K562 (cell line): ENCODE measurements around the gene JPH4. TPM values are rescaled to one million over a fixed set of nuclear protein-coding genes. Genes with fewer than 3 reads are reported as not detected.

ENCODE experiments used
- CTBP1 ChIP-seq: fragments of 450-650 bp; IDR thresholded peaks from 2 replicates; pipeline ENCODE4 v1.6.1; 2016; ENCODE audit warnings: borderline replicate concordance
- FOXJ3 ChIP-seq: sonication (generic); formaldehyde crosslinking; IDR thresholded peaks from 2 replicates; pipeline ENCODE4 v1.4.0; 2020; ENCODE audit warnings: mild to moderate bottlenecking, missing genetic modification reagents
- FOXK1 ChIP-seq: sonication (generic); formaldehyde crosslinking; IDR thresholded peaks from 2 replicates; pipeline ENCODE4 v1.8.0; 2022; ENCODE audit warnings: missing genetic modification reagents, mild to moderate bottlenecking, borderline replicate concordance
- MYC ChIP-seq, 2 experiments: fragments of 250-450 bp in 1 of 2; sonication (Bioruptor Pico) in 1 of 2; IDR thresholded peaks; 2 replicates each; pipeline versions ENCODE4 v1.5.1 to v1.6.1; 2012 to 2021; ENCODE audit warnings: low read depth in 2 of 2, borderline replicate concordance in 1 of 2, improper control_type of control experiment in 1 of 2, low read length in 1 of 2, mild to moderate bottlenecking in 1 of 2, moderate library complexity in 1 of 2
- NFE2L1 ChIP-seq: fragments of 450-650 bp; IDR thresholded peaks from 2 replicates; pipeline ENCODE4 v1.6.1; 2016; ENCODE audit warnings: missing genetic modification characterization, low read depth, mild to moderate bottlenecking, missing compliant biosample characterization, moderate library complexity, borderline replicate concordance
- NFXL1 ChIP-seq: fragments of 450-650 bp; formaldehyde crosslinking; IDR thresholded peaks from 2 replicates; pipeline ENCODE4 v1.4.0; 2021; ENCODE audit warnings: mild to moderate bottlenecking
- NONO ChIP-seq, 2 experiments: fragments of 200-400 bp in 1 of 2; fragments of 450-650 bp in 1 of 2; formaldehyde crosslinking in 1 of 2; IDR thresholded peaks; 2 replicates each; pipeline ENCODE4 v1.6.1; 2017; ENCODE audit warnings: low read depth in 2 of 2, mild to moderate bottlenecking in 2 of 2, moderate library complexity in 2 of 2, low read length in 1 of 2
- POLR2AphosphoS5 ChIP-seq: IDR thresholded peaks from 2 replicates; pipeline ENCODE4 v1.6.1; 2011; ENCODE audit warnings: mild to moderate bottlenecking, low read depth, low read length, moderate library complexity; ENCODE audit not compliant: control insufficient read depth, insufficient read depth
- SAP30 ChIP-seq: fragments of 200-600 bp; sonication (generic); IDR thresholded peaks from 2 replicates; pipeline ENCODE4 v1.6.1; 2012; ENCODE audit warnings: borderline replicate concordance, low read depth, mild to moderate bottlenecking, moderate library complexity, low read length, control low read depth, inconsistent platforms; ENCODE audit not compliant: insufficient read depth, poor library complexity, severe bottlenecking
- SMAD1 ChIP-seq: fragments of 150-350 bp; IDR thresholded peaks from 2 replicates; pipeline ENCODE4 v1.6.1; 2014; ENCODE audit warnings: low read length, low read depth; ENCODE audit not compliant: partially characterized antibody
- SMC3 ChIP-seq: conservative IDR thresholded peaks from 2 replicates; pipeline ENCODE4 v1.6.1; 2011; ENCODE audit warnings: low read depth, low read length, improper control_type of control experiment; ENCODE audit not compliant: insufficient read depth
- TAF7 ChIP-seq: fragments of 450-650 bp; IDR thresholded peaks from 2 replicates; pipeline ENCODE4 v1.6.1; 2016; ENCODE audit warnings: missing genetic modification characterization, missing compliant biosample characterization
- XRCC5 ChIP-seq: fragments of 200-400 bp; formaldehyde crosslinking; IDR thresholded peaks from 2 replicates; pipeline ENCODE4 v1.6.1; 2017; ENCODE audit warnings: low read depth, mild to moderate bottlenecking, low read length
- YY1 ChIP-seq, 3 experiments: IDR thresholded peaks; 2 replicates each; pipeline ENCODE4 v1.6.1; 2011; ENCODE audit warnings: low read length in 2 of 3, mild to moderate bottlenecking in 2 of 3, moderate library complexity in 2 of 3, borderline replicate concordance in 1 of 3, control low read depth in 1 of 3, low read depth in 1 of 3; ENCODE audit not compliant: insufficient read depth in 3 of 3, insufficient replicate concordance in 2 of 3, control insufficient read depth in 1 of 3, insufficient read length in 1 of 3; ENCODE audit errors: extremely low read depth in 1 of 3
- ZFP36 ChIP-seq: fragments of 150-350 bp; IDR thresholded peaks from 2 replicates; pipeline ENCODE4 v1.6.1; 2018; ENCODE audit warnings: low read length, low read depth; ENCODE audit not compliant: partially characterized antibody
- ZNF408 ChIP-seq: fragments of 250-450 bp; sonication (Bioruptor Pico); IDR thresholded peaks from 2 replicates; pipeline ENCODE4 v1.4.0; 2020; ENCODE audit warnings: low read depth, mild to moderate bottlenecking, moderate library complexity
- polyA plus RNA-seq, 8 experiments: library from polyadenylated mRNA; depleted of rRNA in 4 of 8; stranded (reverse) in 5 of 8; unstranded in 3 of 8; fragments of >200 nt; fragmentation: Nextera tagmentation in 2 of 8; fragmentation: Illumina TruSeq in 1 of 8; extraction: Ambion mirVana in 2 of 8; extraction: Trizol in 1 of 8; gene quantifications; 2 replicates each; pipeline versions ENCODE4 v1.2.1 to v1.2.3, GENCODE V29; 2011 to 2014; ENCODE audit warnings: inconsistent platforms in 1 of 8, missing spikeins in 1 of 8
- total RNA-seq, 7 experiments: library from RNA; depleted of rRNA in 6 of 7; stranded (reverse); fragments of >200 nt in 6 of 7; fragmentation: Illumina TruSeq in 2 of 7; extraction: Trizol in 2 of 7; gene quantifications; 2 replicates each; pipeline versions ENCODE4 v1.2.1 to v1.2.3, GENCODE V29; 2011 to 2021; ENCODE audit warnings: low replicate concordance in 1 of 7
- TF ChIP-seq, protein P1 (sequence below): sonication (generic); formaldehyde crosslinking; IDR thresholded peaks from 2 replicates; pipeline ENCODE4 v1.8.0; 2022; ENCODE audit warnings: mild to moderate bottlenecking, missing genetic modification reagents
- TF ChIP-seq, protein P2 (sequence below): fragments of 250-450 bp; sonication (Bioruptor Pico); IDR thresholded peaks from 2 replicates; pipeline ENCODE4 v1.8.0; 2021; ENCODE audit warnings: moderate library complexity, mild to moderate bottlenecking, inconsistent platforms
- TF ChIP-seq, protein P3 (sequence below): sonication (generic); formaldehyde crosslinking; IDR thresholded peaks from 2 replicates; pipeline ENCODE4 v1.8.0; 2022; ENCODE audit warnings: missing genetic modification reagents, mild to moderate bottlenecking, moderate library complexity, borderline replicate concordance

JPH4 gene
- total and polyA plus RNA-seq, 9 of the 15 experiments (the other 6 are each of a cell fraction or from before 2014, with no cell fraction given) = 0.04 to 0.13 (median 0.06) TPM; not detected in 5

DNA sequence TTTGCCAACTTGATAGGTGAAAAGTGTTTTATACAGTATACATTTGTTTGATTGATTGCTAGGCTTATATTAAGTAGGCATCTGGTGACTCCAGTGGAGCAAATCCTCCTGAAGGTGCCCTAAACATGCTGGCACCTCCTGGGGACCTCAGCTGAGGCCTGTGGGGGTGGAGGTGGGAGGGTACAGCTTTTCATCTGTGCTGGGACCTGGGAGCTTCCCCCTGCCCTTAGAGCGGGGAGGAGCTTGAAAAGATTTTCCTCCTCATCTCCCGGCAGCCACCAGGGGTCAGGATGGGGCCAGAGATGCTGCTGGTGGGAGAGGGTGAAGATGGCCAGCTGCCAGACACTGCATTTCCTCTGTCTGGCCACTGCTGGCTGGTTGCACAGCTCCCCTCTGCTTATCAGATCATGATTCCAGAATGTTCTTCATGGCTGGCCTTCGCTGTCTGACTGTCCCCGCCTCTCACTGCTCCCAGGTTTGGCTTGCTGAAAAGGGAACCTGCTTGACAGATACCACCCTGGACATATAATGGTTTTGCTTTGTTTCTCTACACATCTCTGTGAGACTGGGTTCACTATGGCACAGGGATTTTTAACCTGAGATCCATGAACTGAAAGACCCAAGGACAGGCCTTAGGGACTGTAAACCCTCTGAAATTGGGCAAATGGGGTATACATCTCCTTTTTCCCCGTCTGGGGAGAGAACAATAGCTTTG lies 10.5 kb upstream of the JPH4 start (continued):
- TF ChIP-seq MYC (IDR thresholded peaks at IDR 0.05; ENCODE audit: low read depth, low read length) (0 out of 2 replicates have a peak, but pooled peaks have one; percentile 34), MYC (CRISPR knock-in tag; IDR thresholded peaks at IDR 0.05; ENCODE audit: borderline replicate concordance, low read depth) (no peak), ZFP36 (peak; percentile 50), NFE2L1 (tag) (no peak), YY1 (IDR thresholded peaks at IDR 0.05; ENCODE audit: borderline replicate concordance in 1 of 3, control insufficient read depth in 1 of 3, extremely low read depth in 1 of 3, insufficient read depth in 3 of 3, insufficient read length in 1 of 3, insufficient replicate concordance in 2 of 3, low read depth in 1 of 3, low read length in 2 of 3) (peak in 2 of 3 experiments; percentile 16 to 32), SMC3 (peak; percentile 64), TAF7 (tag) (no peak), SAP30 (no peak), FOXK1 (CRISPR knock-in tag) (no peak), NFXL1 (CRISPR knock-in tag) (no peak), CTBP1 (peak; percentile 81), SMAD1 (peak; percentile 88), NONO (IDR thresholded peaks at IDR 0.05; ENCODE audit: low read depth in 2 of 2, low read length in 1 of 2) (no peak), FOXJ3 (no peak), POLR2AphosphoS5 (peak; percentile 49; the same call in 1 of the 2 replicates), XRCC5 (peak; percentile 83), ZNF408 (CRISPR knock-in tag) (no peak)
- TF ChIP-seq, protein P1, sequence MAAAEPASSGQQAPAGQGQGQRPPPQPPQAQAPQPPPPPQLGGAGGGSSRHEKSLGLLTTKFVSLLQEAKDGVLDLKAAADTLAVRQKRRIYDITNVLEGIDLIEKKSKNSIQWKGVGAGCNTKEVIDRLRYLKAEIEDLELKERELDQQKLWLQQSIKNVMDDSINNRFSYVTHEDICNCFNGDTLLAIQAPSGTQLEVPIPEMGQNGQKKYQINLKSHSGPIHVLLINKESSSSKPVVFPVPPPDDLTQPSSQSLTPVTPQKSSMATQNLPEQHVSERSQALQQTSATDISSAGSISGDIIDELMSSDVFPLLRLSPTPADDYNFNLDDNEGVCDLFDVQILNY (CRISPR knock-in tag) = no peak
- TF ChIP-seq, protein P2, sequence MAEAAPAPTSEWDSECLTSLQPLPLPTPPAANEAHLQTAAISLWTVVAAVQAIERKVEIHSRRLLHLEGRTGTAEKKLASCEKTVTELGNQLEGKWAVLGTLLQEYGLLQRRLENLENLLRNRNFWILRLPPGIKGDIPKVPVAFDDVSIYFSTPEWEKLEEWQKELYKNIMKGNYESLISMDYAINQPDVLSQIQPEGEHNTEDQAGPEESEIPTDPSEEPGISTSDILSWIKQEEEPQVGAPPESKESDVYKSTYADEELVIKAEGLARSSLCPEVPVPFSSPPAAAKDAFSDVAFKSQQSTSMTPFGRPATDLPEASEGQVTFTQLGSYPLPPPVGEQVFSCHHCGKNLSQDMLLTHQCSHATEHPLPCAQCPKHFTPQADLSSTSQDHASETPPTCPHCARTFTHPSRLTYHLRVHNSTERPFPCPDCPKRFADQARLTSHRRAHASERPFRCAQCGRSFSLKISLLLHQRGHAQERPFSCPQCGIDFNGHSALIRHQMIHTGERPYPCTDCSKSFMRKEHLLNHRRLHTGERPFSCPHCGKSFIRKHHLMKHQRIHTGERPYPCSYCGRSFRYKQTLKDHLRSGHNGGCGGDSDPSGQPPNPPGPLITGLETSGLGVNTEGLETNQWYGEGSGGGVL (CRISPR knock-in tag) = no peak
- TF ChIP-seq, protein P3, sequence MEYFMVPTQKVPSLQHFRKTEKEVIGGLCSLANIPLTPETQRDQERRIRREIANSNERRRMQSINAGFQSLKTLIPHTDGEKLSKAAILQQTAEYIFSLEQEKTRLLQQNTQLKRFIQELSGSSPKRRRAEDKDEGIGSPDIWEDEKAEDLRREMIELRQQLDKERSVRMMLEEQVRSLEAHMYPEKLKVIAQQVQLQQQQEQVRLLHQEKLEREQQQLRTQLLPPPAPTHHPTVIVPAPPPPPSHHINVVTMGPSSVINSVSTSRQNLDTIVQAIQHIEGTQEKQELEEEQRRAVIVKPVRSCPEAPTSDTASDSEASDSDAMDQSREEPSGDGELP (CRISPR knock-in tag) = peak; percentile 74
